ENCODE data around the gene COQ9.

DNA sequence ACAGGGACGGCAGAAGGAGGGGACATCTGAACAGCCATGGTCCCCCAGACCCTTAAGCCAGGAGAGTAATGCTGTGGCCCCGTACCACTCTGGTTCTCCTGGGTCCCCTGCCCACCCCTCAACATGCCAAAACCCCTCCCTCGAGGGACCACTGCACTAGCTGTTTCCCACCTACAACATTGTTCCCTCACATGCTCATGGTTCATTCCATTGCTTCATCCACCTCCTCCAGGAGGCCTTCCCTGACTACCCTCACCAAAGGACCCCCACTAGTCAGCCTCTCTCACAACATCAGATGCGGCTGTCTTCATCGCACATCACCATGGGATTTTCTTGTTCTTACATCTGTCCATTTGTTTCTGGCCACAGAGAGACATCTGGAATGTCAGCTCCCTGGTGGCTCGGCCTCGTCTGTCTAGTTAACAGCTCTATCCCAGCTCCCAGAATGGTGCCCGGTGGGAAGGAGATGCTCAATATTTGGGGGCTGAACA is 37.3 kb downstream of the COQ9 start:
- TF ChIP-seq, protein P1, sequence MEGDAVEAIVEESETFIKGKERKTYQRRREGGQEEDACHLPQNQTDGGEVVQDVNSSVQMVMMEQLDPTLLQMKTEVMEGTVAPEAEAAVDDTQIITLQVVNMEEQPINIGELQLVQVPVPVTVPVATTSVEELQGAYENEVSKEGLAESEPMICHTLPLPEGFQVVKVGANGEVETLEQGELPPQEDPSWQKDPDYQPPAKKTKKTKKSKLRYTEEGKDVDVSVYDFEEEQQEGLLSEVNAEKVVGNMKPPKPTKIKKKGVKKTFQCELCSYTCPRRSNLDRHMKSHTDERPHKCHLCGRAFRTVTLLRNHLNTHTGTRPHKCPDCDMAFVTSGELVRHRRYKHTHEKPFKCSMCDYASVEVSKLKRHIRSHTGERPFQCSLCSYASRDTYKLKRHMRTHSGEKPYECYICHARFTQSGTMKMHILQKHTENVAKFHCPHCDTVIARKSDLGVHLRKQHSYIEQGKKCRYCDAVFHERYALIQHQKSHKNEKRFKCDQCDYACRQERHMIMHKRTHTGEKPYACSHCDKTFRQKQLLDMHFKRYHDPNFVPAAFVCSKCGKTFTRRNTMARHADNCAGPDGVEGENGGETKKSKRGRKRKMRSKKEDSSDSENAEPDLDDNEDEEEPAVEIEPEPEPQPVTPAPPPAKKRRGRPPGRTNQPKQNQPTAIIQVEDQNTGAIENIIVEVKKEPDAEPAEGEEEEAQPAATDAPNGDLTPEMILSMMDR (IDR thresholded peaks at IDR 0.05) = no peak
- TF ChIP-seq POLR2A (IDR thresholded peaks at IDR 0.05) = no peak
